B cell (primary cell): Measurements from ENCODE around the gene CERK.

ENCODE experiments used
- EZH2 ChIP-seq: IDR thresholded peaks from 2 replicates; pipeline ENCODE4 v1.6.1; 2012; ENCODE audit warnings: borderline replicate concordance, low read depth, mild to moderate bottlenecking, moderate library complexity, low read length; ENCODE audit not compliant: insufficient read depth, poor library complexity, severe bottlenecking
- TF ChIP-seq, protein P1 (sequence below): fragments of 200-600 bp; IDR thresholded peaks from one replicate; pipeline ENCODE4 v1.8.0; 2022; ENCODE audit warnings: antibody characterized with exemption, mild to moderate bottlenecking

DNA sequence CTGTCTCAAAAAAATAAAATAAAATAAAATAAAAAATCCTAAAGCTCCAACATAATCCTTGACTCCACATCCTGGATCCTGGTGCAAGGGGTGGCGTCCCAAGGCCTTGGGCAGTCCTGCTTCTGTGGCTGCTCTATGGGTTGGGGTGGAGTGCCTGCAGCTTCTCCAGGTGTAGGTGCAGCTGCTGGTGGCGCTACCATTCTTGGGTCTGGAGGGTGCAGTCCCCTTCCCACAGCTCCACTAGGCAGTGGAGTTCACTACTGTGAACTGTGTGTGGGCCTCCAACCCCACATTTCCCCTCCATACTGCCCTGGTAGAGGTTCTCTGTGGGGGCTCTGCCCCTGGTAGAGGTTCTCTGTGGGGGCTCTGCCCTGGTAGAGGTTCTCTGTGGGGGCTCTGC is 17.5 kb upstream of the CERK start:
- TF ChIP-seq, protein P1, sequence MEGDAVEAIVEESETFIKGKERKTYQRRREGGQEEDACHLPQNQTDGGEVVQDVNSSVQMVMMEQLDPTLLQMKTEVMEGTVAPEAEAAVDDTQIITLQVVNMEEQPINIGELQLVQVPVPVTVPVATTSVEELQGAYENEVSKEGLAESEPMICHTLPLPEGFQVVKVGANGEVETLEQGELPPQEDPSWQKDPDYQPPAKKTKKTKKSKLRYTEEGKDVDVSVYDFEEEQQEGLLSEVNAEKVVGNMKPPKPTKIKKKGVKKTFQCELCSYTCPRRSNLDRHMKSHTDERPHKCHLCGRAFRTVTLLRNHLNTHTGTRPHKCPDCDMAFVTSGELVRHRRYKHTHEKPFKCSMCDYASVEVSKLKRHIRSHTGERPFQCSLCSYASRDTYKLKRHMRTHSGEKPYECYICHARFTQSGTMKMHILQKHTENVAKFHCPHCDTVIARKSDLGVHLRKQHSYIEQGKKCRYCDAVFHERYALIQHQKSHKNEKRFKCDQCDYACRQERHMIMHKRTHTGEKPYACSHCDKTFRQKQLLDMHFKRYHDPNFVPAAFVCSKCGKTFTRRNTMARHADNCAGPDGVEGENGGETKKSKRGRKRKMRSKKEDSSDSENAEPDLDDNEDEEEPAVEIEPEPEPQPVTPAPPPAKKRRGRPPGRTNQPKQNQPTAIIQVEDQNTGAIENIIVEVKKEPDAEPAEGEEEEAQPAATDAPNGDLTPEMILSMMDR = no peak
- TF ChIP-seq EZH2 = no peak
